ENCODE measurements around the gene ATP6V0E2. TPM values are rescaled to one million over a fixed set of nuclear protein-coding genes. Genes with fewer than 3 reads are reported as not detected.
A peak's percentile ranks its signal among the peaks of the same experiment; 100 is the strongest.
"Not testable (repeated sequence)": the region's sequence is repeated elsewhere in the genome, so short reads cannot be mapped to it uniquely, and the experiment has no call there.

The ATP6V0E2 gene
- total RNA-seq: 100 to 1,000 TPM in 1 of 2 donors, 10 to 100 TPM in 1; 56.8 to 104 TPM
- long read RNA-seq, transcript ATP6V0E2-203 (4 exons, 2,722 nt): major isoform, 154 of 171 reads
- long read RNA-seq, partial matches to known transcripts: 11 of 171 reads
- long read RNA-seq, other reads (novel, unspliced or antisense): 3 of 171 reads

DNA sequence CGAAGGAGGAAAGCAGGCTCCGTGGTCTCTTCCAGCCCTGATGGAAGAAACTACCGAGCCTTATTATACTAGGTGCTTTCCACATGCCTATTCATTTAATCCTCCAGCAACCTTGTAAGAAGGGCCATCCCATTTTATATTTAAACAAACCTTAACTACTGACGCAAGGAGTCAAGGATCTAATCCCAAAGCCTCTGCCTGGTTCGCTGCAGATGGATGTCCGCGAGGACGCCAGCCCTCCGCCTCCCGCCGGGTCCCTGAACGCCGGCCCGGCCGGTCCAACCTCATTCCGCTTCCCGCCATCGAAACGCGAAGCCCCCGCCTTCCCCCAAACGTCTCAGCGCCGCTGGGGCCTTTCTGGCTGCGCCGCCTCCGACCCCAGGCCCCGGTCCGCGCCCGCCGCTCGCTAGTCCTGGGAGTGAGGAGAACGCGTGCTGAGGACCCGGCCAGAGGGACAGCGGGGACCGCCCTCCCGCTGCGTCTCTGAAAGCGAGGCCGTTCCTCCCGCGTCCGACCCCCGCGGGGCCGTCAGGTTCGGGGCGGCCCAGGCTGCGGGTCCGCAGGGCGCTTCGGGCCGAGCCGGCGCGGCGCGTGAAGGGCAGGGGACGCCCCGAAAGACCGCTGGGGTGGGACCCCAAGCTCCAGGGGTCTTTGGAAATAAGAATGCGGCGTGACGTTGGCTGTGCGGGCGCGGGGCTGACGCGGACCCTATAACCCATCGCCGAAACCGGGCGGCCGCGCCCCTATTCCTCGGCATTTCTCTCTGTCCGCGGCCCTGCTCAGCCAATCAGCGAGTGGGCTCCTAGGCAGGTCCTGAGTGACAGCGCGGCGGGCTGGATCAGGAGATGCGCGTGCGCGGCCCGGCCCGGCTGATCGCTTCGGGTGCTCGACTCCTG lies at the start of gene ATP6V0E2:
ATP6V0E2 (plus strand) TSS at position 896 of the 896 bp plus-strand sequence. CDS start 97 bp downstream, outside the sequence.
- DNase-seq (peak; percentile 98), ATAC-seq (peak; percentile 96 to 98)
- intact Hi-C loops (cut with DNase I): no loop called here

- intact Hi-C loops (cut with DNase I): no loop called here
- ATAC-seq: no peak
- peak; percentile 16 for DNase-seq
These were observed 49.4 kb upstream of the ATP6V0E2 start for GRCh38 chr7:149824301-149824741.

GRCh38 chr7:149824748-149825566 lies 48.8 kb upstream of the ATP6V0E2 start:
- ATAC-seq: no peak
- peak; percentile 21 for DNase-seq
- intact Hi-C loops (cut with DNase I): no loop called here

DNA sequence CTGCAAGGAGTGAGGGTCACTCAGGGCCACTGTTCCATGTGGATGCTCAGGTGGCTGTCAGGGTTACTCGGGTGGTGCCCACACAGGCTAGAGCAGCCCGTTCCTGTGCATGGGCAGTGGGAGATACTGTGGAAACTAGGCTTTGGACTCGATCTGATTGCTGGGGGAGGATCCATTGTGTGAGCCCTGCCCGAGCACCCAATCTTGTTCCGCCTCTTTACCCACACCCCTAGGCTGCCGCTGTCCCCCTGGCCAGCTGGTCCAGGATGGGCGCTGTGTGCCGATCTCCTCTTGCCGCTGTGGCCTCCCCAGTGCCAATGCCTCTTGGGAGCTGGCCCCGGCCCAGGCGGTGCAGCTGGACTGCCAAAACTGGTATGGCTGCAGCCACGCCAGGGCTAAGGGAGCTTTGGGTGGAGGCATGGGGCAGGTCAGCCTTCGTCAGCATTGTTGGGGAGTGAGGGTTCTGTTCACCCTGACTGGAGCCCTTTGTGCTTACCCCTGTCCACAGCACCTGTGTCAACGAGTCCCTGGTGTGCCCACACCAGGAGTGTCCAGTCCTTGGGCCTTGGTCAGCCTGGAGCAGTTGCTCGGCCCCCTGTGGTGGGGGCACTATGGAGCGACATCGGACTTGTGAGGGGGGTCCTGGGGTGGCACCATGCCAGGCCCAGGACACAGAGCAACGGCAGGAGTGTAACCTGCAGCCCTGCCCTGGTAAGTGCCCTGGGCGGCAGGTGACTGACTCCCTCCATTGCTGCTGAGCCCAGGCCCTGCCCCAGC lies 48.0 kb upstream of the ATP6V0E2 start:
- ATAC-seq (no peak), DNase-seq (no peak)
- intact Hi-C loops (cut with DNase I): no loop called here

DNA sequence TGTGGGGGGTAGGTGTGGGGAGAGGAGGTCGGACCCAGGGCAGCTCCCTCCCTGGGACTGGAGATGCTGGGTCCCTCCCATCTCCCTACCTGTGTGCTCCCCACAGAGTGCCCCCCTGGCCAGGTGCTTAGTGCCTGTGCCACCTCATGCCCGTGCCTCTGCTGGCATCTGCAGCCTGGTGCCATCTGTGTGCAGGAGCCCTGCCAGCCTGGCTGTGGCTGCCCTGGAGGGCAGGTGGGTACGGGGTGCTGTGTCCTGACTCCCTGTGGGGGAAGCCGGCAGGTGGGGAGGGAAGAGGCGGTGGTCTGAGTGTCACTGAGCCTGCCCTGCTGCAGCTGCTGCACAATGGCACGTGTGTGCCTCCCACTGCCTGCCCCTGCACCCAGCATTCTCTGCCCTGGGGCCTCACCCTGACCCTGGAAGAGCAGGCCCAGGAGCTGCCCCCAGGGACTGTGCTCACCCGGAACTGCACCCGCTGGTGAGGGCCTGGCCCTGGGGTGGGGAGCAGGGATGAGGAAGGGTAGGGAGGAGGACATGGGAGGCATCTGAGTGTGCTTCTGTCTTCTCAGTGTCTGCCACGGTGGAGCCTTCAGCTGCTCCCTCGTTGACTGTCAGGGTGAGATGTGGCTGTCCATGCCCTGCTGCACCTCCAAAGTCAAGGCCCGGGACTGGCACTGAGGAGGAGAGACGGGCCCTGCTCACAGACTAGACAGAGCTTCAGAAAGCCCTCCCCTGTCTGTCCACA lies 47.3 kb upstream of the ATP6V0E2 start:
- no peak for DNase-seq
- intact Hi-C loops (cut with DNase I): no loop called here
- no peak for ATAC-seq

- intact Hi-C loops (cut with DNase I): no loop called here
- DNase-seq (no peak), ATAC-seq (no peak)
These were observed 46.4 kb upstream of the ATP6V0E2 start for GRCh38 chr7:149827089-149827981.

DNA sequence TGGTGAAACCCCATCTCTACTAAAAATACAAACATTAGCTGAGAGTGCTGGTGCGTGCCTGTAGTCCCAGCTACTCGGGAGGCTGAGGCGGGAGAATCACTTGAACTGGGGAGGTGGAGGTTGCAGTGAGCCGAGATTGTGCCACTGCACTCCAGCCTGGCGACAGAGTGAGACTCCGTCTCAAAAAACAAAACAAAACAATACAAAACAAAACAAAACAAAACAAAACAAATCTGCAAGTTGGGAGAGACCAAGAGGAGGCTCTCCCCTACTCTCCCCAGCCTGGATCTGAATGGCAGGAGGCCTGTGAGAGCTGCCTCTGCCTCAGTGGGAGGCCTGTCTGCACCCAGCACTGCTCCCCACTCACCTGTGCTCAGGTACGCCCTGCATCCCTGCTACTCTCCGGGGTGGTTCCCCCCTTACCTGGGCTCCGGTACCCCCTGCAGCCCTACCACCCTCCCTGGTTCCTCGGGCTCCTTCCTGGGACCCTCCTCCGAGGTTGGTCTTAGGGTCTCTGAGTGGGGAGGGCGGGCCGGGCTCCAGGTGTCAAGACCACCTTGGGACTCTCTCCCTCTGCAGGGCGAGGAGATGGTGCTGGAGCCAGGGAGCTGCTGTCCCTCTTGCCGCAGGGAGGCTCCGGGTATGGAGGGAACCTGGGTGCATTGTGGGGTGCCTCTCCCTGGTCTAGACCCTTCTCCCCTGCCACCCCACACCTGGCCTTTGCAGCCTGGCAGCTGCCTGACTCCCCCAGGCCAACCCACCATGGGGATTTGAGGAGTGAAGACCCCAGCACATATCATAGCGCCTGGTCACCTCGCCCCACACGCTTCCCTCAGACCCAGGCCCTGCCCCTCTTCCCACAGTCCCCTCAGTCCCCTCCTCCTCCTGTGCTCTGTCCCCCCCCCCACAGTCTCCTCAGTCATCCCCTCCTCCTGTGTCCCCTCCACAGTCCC lies 45.1 kb upstream of the ATP6V0E2 start:
- intact Hi-C loops (cut with DNase I): no loop called here
- no peak for DNase-seq
- ATAC-seq: no peak

GRCh38 chr7:149830527-149830926 lies 43.2 kb upstream of the ATP6V0E2 start:
- intact Hi-C loops (cut with DNase I); DNase-seq; ATAC-seq: not testable (repeated sequence)

DNA sequence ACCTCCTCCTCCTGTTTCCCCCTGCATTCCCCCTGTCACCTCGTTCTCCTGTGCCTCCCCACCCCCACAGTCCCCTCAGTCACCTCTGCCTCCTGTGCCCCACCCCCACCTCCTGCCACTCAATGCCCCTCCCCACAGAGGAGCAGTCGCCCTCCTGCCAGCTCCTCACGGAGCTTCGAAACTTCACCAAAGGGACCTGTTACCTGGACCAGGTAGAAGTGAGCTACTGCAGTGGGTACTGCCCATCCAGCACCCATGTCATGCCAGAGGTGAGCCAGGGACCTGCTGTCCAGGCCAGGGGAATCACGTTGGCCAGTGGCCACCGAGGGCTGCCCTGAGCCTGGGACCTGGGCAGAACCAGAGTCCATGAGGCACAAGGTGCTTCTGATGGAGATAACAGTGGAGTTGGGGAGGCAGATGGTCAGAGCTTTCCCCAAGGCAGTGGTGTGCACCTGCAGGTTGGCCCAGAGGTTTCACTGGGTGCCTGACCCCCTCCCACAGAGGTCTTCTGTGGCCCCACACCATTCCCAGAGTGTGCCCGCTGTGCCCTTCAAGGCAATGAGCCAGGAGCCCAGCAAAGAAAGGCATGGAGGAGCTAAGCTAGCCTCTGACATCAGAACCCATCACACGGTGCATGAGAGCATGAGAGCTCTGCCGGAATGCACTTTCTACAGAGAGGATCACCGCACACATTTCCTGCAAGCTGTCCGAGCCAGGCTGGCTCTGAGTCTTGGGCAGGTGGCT lies 42.6 kb upstream of the ATP6V0E2 start:
- DNase-seq: no peak
- no peak for ATAC-seq

GRCh38 chr7:149831741-149832219 lies 42.0 kb upstream of the ATP6V0E2 start:
- DNase-seq: no peak
- intact Hi-C loops (cut with DNase I): no loop called here
- ATAC-seq: no peak

More for the DNA sequence above, 42.6 kb upstream of the ATP6V0E2 start:
- intact Hi-C loops (cut with DNase I): no loop called here

- no peak for ATAC-seq
- intact Hi-C loops (cut with DNase I): no loop called here
- DNase-seq: no peak
These were observed 41.3 kb upstream of the ATP6V0E2 start for GRCh38 chr7:149832332-149833041.

- ATAC-seq (no peak), DNase-seq (no peak)
- intact Hi-C loops (cut with DNase I): no loop called here
These were observed 40.2 kb upstream of the ATP6V0E2 start for GRCh38 chr7:149833495-149834130.

- no peak for DNase-seq
- intact Hi-C loops (cut with DNase I): no loop called here
- no peak for ATAC-seq
These were observed 39.2 kb upstream of the ATP6V0E2 start for GRCh38 chr7:149834601-149835000.

GRCh38 chr7:149836434-149836833 lies 37.3 kb upstream of the ATP6V0E2 start:
- ATAC-seq (no peak), DNase-seq (no peak)
- intact Hi-C loops (cut with DNase I): no loop called here

Data from left cardiac atrium (tissue), 4 donors.